OCI-LY3 (cell line): Measurements from ENCODE around the gene SHC1.

Experiments used
- CTCF ChIP-seq: fragments of 200-600, 300-600 bp; sonication (generic); IDR thresholded peaks from 2 replicates; pipeline ENCODE4 v1.5.1; 2014; ENCODE audit warnings: antibody characterized with exemption, low read length, low read depth
- EZH2phosphoT487 ChIP-seq: fragments of 200-600 bp; shearing (Covaris generic); IDR thresholded peaks from 2 replicates; pipeline ENCODE4 v1.6.1; 2018; ENCODE audit warnings: antibody characterized with exemption, mixed run types, low read depth

- TF ChIP-seq CTCF (no peak), EZH2phosphoT487 (no peak)
Measured at GRCh38 chr1:154962156-154962749, 8.3 kb downstream of the SHC1 start.
